ENCODE data around the gene DUSP2.

DUSP2 gene

GRCh38 chr2:96184989-96185388 is 39.7 kb upstream of the DUSP2 start:
- DNase-seq (ENCODE audit: extremely low spot score) = no peak
- ChIA-PET POLR2A (no interaction called here), CTCF (no interaction called here)
- no peak for TF ChIP-seq BHLHE40 (IDR thresholded peaks at IDR 0.05; ENCODE audit: borderline replicate concordance)
- no peak for TF ChIP-seq FOXA1 (IDR thresholded peaks at IDR 0.05)
- TF ChIP-seq PKNOX1 (IDR thresholded peaks at IDR 0.05) = no peak
- no peak for TF ChIP-seq ELF4 (IDR thresholded peaks at IDR 0.05)
- no peak for TF ChIP-seq ARNT (IDR thresholded peaks at IDR 0.05)
- no peak for TF ChIP-seq HDGF (IDR thresholded peaks at IDR 0.05; ENCODE audit: borderline replicate concordance)
- TF ChIP-seq L3MBTL2 (conservative IDR thresholded peaks at IDR 0.05) = no peak
- TF ChIP-seq SP1 (IDR thresholded peaks at IDR 0.05) = no peak
- no peak for TF ChIP-seq ZNF384 (IDR thresholded peaks at IDR 0.05)
- TF ChIP-seq LEF1 (IDR thresholded peaks at IDR 0.05; ENCODE audit: borderline replicate concordance) = no peak
- TF ChIP-seq CTBP1 (IDR thresholded peaks at IDR 0.05; ENCODE audit: borderline replicate concordance) = no peak
- TF ChIP-seq SUZ12 (IDR thresholded peaks at IDR 0.05) = no peak

GRCh38 chr2:96184188-96184587 is 38.9 kb upstream of the DUSP2 start:
- no peak for DNase-seq (ENCODE audit: extremely low spot score)
- ChIA-PET CTCF (no interaction called here), POLR2A (no interaction called here)
- TF ChIP-seq L3MBTL2 (conservative IDR thresholded peaks at IDR 0.05) = no peak
- TF ChIP-seq FOXM1 (IDR thresholded peaks at IDR 0.05; ENCODE audit: borderline replicate concordance) = no peak
- TF ChIP-seq PKNOX1 (IDR thresholded peaks at IDR 0.05) = no peak
- TF ChIP-seq LEF1 (IDR thresholded peaks at IDR 0.05; ENCODE audit: borderline replicate concordance) = no peak
- no peak for TF ChIP-seq ZNF384 (IDR thresholded peaks at IDR 0.05)

DNA sequence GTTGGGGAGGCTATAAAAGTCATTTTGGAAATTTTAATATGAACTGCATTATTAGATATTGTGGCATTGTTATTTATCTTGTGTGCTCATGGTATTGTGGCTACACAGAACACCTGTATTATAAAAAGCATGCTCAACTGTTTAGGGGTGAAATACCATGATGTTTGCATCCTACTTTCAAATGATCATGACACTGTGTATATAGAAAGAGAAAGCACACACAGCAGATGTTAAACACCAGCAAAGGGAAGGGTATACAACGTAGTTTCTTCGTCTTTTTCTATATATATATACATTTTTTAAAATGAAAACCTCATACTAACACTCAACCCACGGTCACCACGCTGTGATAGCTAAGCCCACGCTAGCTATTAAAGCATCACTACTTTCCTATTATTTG is 36.3 kb upstream of the DUSP2 start:
- DNase-seq (ENCODE audit: extremely low spot score) = no peak
- TF ChIP-seq HDGF (IDR thresholded peaks at IDR 0.05; ENCODE audit: borderline replicate concordance) (no peak), ELF4 (IDR thresholded peaks at IDR 0.05) (no peak), NFRKB (IDR thresholded peaks at IDR 0.05) (no peak), ARNT (IDR thresholded peaks at IDR 0.05) (no peak), ZNF384 (IDR thresholded peaks at IDR 0.05) (no peak), FOXA1 (IDR thresholded peaks at IDR 0.05) (no peak), SUZ12 (IDR thresholded peaks at IDR 0.05) (no peak), PKNOX1 (IDR thresholded peaks at IDR 0.05) (no peak)
- POLR2A ChIA-PET = no interaction called here
- CTCF ChIA-PET = interaction anchor here (0.8 kb wide), 1 partner anchor 189 kb away, joined by 3 read pairs; no protein-coding TSS in a partner anchor

DNA sequence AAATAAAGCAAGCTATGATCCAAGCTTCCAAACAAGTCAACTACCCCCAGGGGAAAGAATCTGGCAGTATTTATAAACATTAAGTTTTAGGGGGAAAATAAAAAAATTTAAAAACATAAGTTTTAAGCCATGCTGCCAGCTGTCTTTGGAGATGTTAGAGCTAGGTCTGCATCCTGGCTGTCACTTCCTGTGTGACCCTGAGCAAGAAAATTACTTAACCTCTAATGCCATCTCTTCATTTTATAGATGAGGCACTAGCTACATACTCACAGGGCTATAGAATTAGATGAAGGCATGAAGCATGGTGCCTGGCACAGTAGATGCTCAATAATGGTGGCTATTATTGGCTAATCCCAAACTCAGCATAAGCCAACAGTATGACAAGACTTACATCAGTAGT is 35.3 kb upstream of the DUSP2 start:
- POLR2A ChIA-PET = interaction anchor here (0.6 to 1.2 kb wide), 2 partner anchors 15 to 188 kb away, joined by 3 read pairs; no protein-coding TSS in a partner anchor
- TF ChIP-seq ELF4 (IDR thresholded peaks at IDR 0.05) (no peak), ZNF384 (IDR thresholded peaks at IDR 0.05) (no peak), HDGF (IDR thresholded peaks at IDR 0.05; ENCODE audit: borderline replicate concordance) (no peak), TARDBP (IDR thresholded peaks at IDR 0.05) (no peak), FOXM1 (IDR thresholded peaks at IDR 0.05; ENCODE audit: borderline replicate concordance) (no peak), FOXA1 (IDR thresholded peaks at IDR 0.05) (no peak), FOXK2 (IDR thresholded peaks at IDR 0.05) (no peak), SP1 (IDR thresholded peaks at IDR 0.05) (no peak), CTBP1 (IDR thresholded peaks at IDR 0.05; ENCODE audit: borderline replicate concordance) (no peak), LEF1 (IDR thresholded peaks at IDR 0.05; ENCODE audit: borderline replicate concordance) (no peak), L3MBTL2 (conservative IDR thresholded peaks at IDR 0.05) (no peak), ARNT (IDR thresholded peaks at IDR 0.05) (no peak)
- DNase-seq (ENCODE audit: extremely low spot score) = no peak
- CTCF ChIA-PET = interaction anchor here (0.6 to 0.9 kb wide), 2 partner anchors 158 to 1225 kb away, joined by 3 to 4 read pairs; no protein-coding TSS in a partner anchor

DNA sequence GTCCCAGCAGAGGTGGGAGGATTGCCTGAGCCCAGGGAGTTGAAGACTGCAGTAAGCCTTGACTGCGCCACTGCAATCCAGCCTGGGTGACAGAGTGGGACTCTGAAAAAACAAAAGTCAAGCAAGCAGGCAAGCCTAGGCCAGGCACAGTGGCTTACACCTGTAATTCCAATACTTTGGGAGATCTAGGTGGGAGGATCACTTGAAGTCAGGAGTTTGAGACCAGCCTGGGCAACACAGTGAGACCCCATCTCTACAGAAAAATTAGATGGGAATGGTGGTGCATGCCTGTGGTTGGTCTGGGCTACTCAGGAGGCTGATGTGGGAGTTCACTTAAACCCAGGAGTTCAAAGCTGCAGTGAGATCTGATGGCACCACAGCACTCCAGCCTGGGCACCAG is 34.8 kb upstream of the DUSP2 start:
- TF ChIP-seq BHLHE40 (IDR thresholded peaks at IDR 0.05; ENCODE audit: borderline replicate concordance) (no peak), TARDBP (IDR thresholded peaks at IDR 0.05) (no peak), FOXK2 (IDR thresholded peaks at IDR 0.05) (no peak), L3MBTL2 (conservative IDR thresholded peaks at IDR 0.05) (no peak), ARNT (IDR thresholded peaks at IDR 0.05) (no peak), FOXM1 (IDR thresholded peaks at IDR 0.05; ENCODE audit: borderline replicate concordance) (no peak), NFRKB (IDR thresholded peaks at IDR 0.05) (no peak), PKNOX1 (IDR thresholded peaks at IDR 0.05) (no peak), ZNF384 (IDR thresholded peaks at IDR 0.05) (no peak), SUZ12 (IDR thresholded peaks at IDR 0.05) (no peak), CTBP1 (IDR thresholded peaks at IDR 0.05; ENCODE audit: borderline replicate concordance) (no peak), SP1 (IDR thresholded peaks at IDR 0.05) (no peak), ELF4 (IDR thresholded peaks at IDR 0.05) (no peak), LEF1 (IDR thresholded peaks at IDR 0.05; ENCODE audit: borderline replicate concordance) (no peak), FOXA1 (IDR thresholded peaks at IDR 0.05) (no peak), HDGF (IDR thresholded peaks at IDR 0.05; ENCODE audit: borderline replicate concordance) (no peak)
- ChIA-PET POLR2A (interaction anchor here (0.6 to 1.2 kb wide), 2 partner anchors 16 to 187 kb away, joined by 3 read pairs; no protein-coding TSS in a partner anchor), CTCF (interaction anchor here (0.6 to 0.9 kb wide), 2 partner anchors 158 to 1225 kb away, joined by 3 to 4 read pairs; no protein-coding TSS in a partner anchor)
- no peak for DNase-seq (ENCODE audit: extremely low spot score)

DNA sequence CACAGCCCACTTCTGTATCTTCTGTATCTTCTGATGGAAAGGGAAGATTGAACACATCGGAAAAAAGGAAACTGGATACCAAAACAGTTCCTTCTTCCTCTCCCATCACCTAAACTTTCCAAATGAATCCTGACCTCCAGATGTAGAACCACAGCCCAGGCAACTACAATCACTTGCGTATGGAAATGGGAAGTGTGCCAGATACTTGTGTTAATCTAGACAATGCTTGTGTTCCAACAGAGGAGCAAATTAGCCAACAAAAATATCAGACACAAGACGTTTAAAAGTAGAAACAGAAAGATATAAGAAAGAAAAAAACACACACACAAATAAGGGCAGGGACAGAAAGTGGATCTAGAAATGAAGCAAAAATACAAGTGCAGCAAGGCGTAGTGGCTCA is 31.4 kb upstream of the DUSP2 start:
- no peak for DNase-seq (ENCODE audit: extremely low spot score)
- ChIA-PET POLR2A (no interaction called here), CTCF (no interaction called here)
- TF ChIP-seq ELF4 (IDR thresholded peaks at IDR 0.05) (no peak), PKNOX1 (IDR thresholded peaks at IDR 0.05) (no peak), ARNT (IDR thresholded peaks at IDR 0.05) (no peak), L3MBTL2 (conservative IDR thresholded peaks at IDR 0.05) (no peak), FOXA1 (IDR thresholded peaks at IDR 0.05) (no peak), SP1 (IDR thresholded peaks at IDR 0.05) (no peak), BHLHE40 (IDR thresholded peaks at IDR 0.05; ENCODE audit: borderline replicate concordance) (no peak), CTBP1 (IDR thresholded peaks at IDR 0.05; ENCODE audit: borderline replicate concordance) (no peak), TARDBP (IDR thresholded peaks at IDR 0.05) (no peak), ZNF384 (IDR thresholded peaks at IDR 0.05) (no peak)

All from HEK293T (cell line).